NT2/D1 (cell line): ENCODE measurements around the gene APP.

Experiments
- YY1 ChIP-seq: IDR thresholded peaks from 2 replicates; pipeline ENCODE4 v1.6.1; 2011; ENCODE audit not compliant: insufficient read length, insufficient read depth
- ZNF274 ChIP-seq: IDR thresholded peaks from 2 replicates; pipeline ENCODE4 v1.6.1; 2011; ENCODE audit warnings: mild to moderate bottlenecking, low read depth, low read length

DNA sequence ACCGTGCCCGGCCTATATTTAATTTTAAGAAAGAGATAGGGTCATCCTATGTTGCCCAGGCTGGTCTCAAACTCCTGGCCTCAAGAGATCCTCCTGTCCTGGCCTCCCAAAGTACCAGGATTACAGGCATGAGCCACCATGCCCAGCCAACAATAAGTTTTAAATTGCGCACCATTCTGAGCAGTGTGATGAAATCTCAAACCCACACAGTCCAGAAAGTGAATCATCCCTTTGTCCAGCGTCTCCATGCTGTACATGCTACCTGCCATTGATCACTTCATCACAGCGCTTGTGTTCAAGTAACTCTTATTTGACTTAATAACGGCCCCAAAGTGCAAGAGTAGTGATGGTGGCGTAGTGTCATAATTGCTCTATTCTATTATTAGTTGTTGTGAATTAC lies 75.4 kb downstream of the APP start:
- TF ChIP-seq ZNF274 = no peak
- no peak for TF ChIP-seq YY1
